Right hindlimb (tissue), 1 donor: Measurements from ENCODE around the gene ARID1B.
A peak's percentile ranks its signal among the peaks of the same experiment; 100 is the strongest.

ENCODE experiments used
- DNase-seq: peaks from one replicate; pipeline ENCODE4 v3.0.0-alpha.2; 2018

The ARID1B gene

GRCh38 chr6:156946370-156946936 lies 169.3 kb downstream of the ARID1B start:
- no peak for DNase-seq

- DNase-seq: no peak
These were observed 171.1 kb downstream of the ARID1B start for GRCh38 chr6:156948277-156948676.

- DNase-seq: no peak
These were observed 171.6 kb downstream of the ARID1B start for GRCh38 chr6:156948807-156949206.

- DNase-seq: no peak
These were observed 172.2 kb downstream of the ARID1B start for GRCh38 chr6:156949376-156949775.

- no peak for DNase-seq
These were observed 172.9 kb downstream of the ARID1B start for GRCh38 chr6:156950084-156950483.

GRCh38 chr6:156950531-156950930 lies 173.4 kb downstream of the ARID1B start:
- no peak for DNase-seq

- no peak for DNase-seq
These were observed 175.2 kb downstream of the ARID1B start for GRCh38 chr6:156952401-156952800.

- DNase-seq: no peak
These were observed 175.9 kb downstream of the ARID1B start for GRCh38 chr6:156953127-156953478.

- DNase-seq: peak; percentile 76
These were observed 176.4 kb downstream of the ARID1B start for GRCh38 chr6:156953479-156954146.

GRCh38 chr6:156954191-156954590 lies 177.0 kb downstream of the ARID1B start:
- no peak for DNase-seq

GRCh38 chr6:156954816-156955215 lies 177.6 kb downstream of the ARID1B start:
- no peak for DNase-seq

GRCh38 chr6:156955494-156956183 lies 178.5 kb downstream of the ARID1B start:
- DNase-seq: no peak

- DNase-seq: no peak
These were observed 179.1 kb downstream of the ARID1B start for GRCh38 chr6:156956286-156956685.

GRCh38 chr6:156957931-156958547 lies 180.9 kb downstream of the ARID1B start:
- DNase-seq: no peak

GRCh38 chr6:156960525-156960924 lies 183.3 kb downstream of the ARID1B start:
- DNase-seq: no peak

- no peak for DNase-seq
These were observed 184.2 kb downstream of the ARID1B start for GRCh38 chr6:156961282-156961892.

- no peak for DNase-seq
These were observed 186.8 kb downstream of the ARID1B start for GRCh38 chr6:156963712-156964700.

GRCh38 chr6:156967852-156968251 lies 190.7 kb downstream of the ARID1B start:
- DNase-seq: no peak

GRCh38 chr6:156969233-156969632 lies 192.1 kb downstream of the ARID1B start:
- DNase-seq: no peak

GRCh38 chr6:156970595-156971112 lies 193.5 kb downstream of the ARID1B start:
- DNase-seq: no peak

GRCh38 chr6:156971153-156971885 lies 194.1 kb downstream of the ARID1B start:
- DNase-seq: no peak
